Measurements from ENCODE around the gene ASIC2. TPM values are rescaled to one million over a fixed set of nuclear protein-coding genes. Genes with fewer than 3 reads are reported as not detected.

Gene ASIC2
- total RNA-seq, 1 donor = 0.18 TPM

DNA sequence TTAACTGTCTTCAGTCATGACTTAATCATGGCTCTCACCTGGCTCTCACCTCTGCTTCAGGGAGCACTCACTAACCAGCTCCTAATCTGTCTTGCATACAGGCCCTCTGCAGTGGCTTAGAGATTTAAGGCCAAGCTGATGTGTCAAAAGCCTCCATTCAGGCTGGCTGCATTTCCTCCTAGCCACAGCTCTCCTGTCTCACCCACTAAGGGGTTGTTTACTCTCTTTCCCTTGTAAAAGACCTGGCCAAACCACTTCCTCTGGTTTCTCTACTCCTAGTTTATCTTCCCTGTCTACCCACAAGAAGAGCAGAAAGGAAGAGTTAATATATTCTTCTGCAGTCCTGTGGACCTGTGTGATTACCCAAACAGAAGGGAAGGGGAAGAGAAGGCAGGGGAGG, 9.3 kb upstream of the ASIC2 start:
- no peak for DNase-seq (ENCODE audit: low read depth)
- TF ChIP-seq, protein P1, sequence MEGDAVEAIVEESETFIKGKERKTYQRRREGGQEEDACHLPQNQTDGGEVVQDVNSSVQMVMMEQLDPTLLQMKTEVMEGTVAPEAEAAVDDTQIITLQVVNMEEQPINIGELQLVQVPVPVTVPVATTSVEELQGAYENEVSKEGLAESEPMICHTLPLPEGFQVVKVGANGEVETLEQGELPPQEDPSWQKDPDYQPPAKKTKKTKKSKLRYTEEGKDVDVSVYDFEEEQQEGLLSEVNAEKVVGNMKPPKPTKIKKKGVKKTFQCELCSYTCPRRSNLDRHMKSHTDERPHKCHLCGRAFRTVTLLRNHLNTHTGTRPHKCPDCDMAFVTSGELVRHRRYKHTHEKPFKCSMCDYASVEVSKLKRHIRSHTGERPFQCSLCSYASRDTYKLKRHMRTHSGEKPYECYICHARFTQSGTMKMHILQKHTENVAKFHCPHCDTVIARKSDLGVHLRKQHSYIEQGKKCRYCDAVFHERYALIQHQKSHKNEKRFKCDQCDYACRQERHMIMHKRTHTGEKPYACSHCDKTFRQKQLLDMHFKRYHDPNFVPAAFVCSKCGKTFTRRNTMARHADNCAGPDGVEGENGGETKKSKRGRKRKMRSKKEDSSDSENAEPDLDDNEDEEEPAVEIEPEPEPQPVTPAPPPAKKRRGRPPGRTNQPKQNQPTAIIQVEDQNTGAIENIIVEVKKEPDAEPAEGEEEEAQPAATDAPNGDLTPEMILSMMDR (IDR thresholded peaks at IDR 0.05; ENCODE audit: insufficient read depth, low read length) = no peak
- no peak overlapping the region for H3K4me3 ChIP-seq (ENCODE audit: low read depth, low read length)

DNA sequence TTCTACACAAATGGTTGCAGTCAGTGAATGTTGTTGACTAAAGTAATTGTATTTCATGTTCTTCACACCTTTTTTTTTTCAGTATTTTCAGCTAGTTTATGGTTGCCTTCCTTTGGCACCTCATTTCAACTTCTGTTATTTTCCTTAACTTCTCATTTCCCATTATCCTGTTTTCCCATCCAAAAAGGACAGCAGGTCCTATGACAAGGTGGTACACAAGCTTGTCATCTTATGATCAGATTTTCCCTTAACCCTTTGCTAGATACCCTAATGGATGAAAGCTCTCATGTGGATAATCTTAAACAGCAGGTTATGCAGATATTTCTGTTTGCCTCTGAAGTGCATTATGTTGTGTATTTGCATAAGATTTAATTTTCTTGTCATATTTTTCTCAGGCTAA, 7.1 kb upstream of the ASIC2 start:
- DNase-seq (ENCODE audit: low read depth) = no peak
- TF ChIP-seq, protein P1 (IDR thresholded peaks at IDR 0.05; ENCODE audit: insufficient read depth, low read length) = no peak
- H3K4me3 ChIP-seq (ENCODE audit: low read depth, low read length) = no peak overlapping the region

DNA sequence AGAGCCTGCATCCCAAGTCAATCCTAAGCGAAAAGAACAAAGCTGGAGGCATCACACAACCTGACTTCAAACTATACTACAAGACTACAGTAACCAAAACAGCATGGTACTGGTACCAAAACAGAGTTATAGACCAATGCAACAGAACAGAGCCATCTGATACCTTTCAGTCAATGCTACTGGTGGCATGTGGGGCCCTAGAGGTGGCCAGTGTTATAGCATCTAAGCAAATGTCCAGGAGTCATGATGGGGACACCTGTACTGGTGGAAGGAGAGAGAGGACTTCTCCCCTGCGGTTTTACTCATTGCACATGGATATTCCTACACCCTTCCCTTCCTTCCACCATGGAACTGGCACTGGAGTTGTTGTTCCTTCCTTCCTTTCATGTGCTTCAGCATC, 6.0 kb upstream of the ASIC2 start:
- TF ChIP-seq, protein P1 (IDR thresholded peaks at IDR 0.05; ENCODE audit: insufficient read depth, low read length) = no peak
- no peak overlapping the region for H3K4me3 ChIP-seq (ENCODE audit: low read depth, low read length)
- DNase-seq (ENCODE audit: low read depth) = no peak

DNA sequence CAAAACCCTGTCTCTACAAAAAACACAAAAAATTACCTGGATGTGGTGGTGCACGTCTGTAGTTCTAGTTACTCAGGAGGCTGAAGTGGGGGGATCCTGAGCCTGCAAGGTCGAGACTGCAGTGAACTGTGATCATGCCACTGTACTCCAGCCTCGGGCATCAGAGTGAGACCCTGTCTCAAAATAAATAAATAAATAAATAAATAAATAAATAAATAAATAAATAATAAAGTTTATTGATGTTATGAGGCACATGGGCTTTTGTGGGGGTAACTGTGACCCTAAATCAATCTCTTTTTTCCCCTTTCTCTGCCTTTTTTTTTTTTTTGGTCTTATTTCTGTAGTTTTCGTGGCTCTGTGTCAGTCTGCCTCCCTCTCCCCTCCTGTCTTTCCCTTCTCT, 4.5 kb upstream of the ASIC2 start:
- no peak overlapping the region for H3K4me3 ChIP-seq (ENCODE audit: low read depth, low read length)
- no peak for DNase-seq (ENCODE audit: low read depth)
- TF ChIP-seq, protein P1 (IDR thresholded peaks at IDR 0.05; ENCODE audit: insufficient read depth, low read length) = no peak

DNA sequence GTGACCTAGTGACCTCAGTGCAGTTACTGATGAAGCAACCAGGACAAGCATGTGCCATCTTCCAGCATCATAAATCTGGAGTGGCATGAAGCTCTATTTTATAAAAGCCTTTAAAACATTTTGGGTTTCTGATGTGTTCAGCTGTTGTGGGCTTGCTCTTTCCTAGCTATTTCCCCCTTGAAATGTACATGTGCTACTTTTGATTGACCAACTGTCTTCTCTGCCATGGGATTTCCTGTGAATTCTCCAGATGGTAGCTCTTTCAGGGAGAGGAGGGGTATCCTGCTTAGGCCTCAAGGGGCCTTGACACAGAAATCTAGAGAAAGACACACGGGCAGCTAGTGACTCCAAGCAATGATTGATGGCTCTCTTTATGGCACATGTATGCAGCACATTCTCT, 1.9 kb upstream of the ASIC2 start:
- TF ChIP-seq, protein P1 (IDR thresholded peaks at IDR 0.05; ENCODE audit: insufficient read depth, low read length) = no peak
- H3K4me3 ChIP-seq (ENCODE audit: low read depth, low read length) = no peak overlapping the region
- DNase-seq (ENCODE audit: low read depth) = no peak

DNA sequence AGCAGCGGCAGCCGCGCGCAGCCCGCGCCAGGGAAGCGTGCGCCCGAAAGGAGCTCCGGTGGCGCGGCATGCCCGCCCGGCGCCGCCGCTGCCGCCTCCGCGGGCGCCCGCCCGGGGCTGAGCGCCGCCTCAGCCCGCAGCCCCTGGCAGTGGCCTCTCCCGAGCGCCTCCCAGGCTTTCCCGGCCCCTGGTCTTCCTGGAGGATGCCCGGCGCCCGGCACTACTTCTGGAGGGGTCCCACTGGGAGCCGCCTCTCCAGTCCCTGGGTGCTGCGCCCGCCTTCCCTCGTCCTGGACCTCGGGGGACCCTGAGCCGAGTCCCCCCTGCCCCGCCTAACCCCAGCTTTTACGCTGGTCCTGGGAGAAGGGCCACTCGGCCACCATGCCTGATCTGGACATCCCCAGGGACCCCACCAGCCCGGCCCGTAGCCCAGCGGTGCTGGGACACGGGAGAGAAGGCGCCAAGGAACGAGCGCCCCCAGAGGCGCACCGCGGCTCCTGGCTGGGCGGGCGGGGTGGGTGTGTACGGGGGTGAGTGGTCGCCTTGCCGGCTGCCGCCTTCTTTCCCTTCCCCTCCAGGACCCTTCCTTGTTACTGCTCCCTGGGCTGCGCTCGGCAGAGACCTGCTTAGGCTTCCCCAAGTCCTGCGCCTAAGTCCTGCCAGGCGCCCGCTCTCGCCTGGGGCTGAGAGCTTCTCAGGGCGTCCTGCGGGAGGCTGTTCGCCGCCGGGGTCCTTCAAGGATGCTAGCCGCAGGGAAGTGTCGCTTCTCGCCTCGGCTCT, 704 bp downstream of the ASIC2 start:
- H3K4me3 ChIP-seq (ENCODE audit: low read depth, low read length) = no peak overlapping the region
- TF ChIP-seq, protein P1 (IDR thresholded peaks at IDR 0.05; ENCODE audit: insufficient read depth, low read length) = peak; percentile 2
- peak; percentile 2 for DNase-seq (ENCODE audit: low read depth)

All from fibroblast of the aortic adventitia (primary cell).